ENCODE results near the gene MGAT2.

DNA sequence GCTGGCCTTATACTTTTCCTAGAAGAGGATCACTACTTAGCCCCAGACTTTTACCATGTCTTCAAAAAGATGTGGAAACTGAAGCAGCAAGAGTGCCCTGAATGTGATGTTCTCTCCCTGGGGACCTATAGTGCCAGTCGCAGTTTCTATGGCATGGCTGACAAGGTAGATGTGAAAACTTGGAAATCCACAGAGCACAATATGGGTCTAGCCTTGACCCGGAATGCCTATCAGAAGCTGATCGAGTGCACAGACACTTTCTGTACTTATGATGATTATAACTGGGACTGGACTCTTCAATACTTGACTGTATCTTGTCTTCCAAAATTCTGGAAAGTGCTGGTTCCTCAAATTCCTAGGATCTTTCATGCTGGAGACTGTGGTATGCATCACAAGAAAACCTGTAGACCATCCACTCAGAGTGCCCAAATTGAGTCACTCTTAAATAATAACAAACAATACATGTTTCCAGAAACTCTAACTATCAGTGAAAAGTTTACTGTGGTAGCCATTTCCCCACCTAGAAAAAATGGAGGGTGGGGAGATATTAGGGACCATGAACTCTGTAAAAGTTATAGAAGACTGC is 1.5 kb downstream of the MGAT2 start:
- TF ChIP-seq CTCF (conservative IDR thresholded peaks at IDR 0.05 in 1 of 2, IDR thresholded peaks at IDR 0.05 in 1 of 2; ENCODE audit: extremely low read depth in 1 of 2, insufficient read depth in 1 of 2, low read depth in 1 of 2, low read length in 2 of 2) = no peak
- TF ChIP-seq EZH2 (IDR thresholded peaks at IDR 0.05; ENCODE audit: borderline replicate concordance, low read length) = no peak
